SK-N-SH (cell line): ENCODE results near the gene WDR7.

Experiments
- CHD2 ChIP-seq: fragments of 150-350 bp; IDR thresholded peaks from 2 replicates; pipeline ENCODE4 v1.6.1; 2018; ENCODE audit warnings: low read length; ENCODE audit not compliant: partially characterized antibody
- CTCF ChIP-seq: fragments of 200-600 bp; sonication (generic); IDR thresholded peaks from 2 replicates; pipeline ENCODE4 v1.6.1; 2017; ENCODE audit warnings: antibody characterized with exemption, mild to moderate bottlenecking, moderate library complexity
- EP300 ChIP-seq, 2 experiments: IDR thresholded peaks; 2 replicates each; pipeline versions ENCODE4 v1.4.0 to v1.6.1; 2012; ENCODE audit warnings: borderline replicate concordance in 1 of 2, low read depth in 1 of 2, low read length in 1 of 2
- FOSL2 ChIP-seq: IDR thresholded peaks from 2 replicates; pipeline ENCODE4 v1.4.0; 2012; ENCODE audit warnings: low read depth, mild to moderate bottlenecking, moderate library complexity, borderline replicate concordance
- GABPA ChIP-seq: IDR thresholded peaks from 2 replicates; pipeline ENCODE4 v1.4.0; 2012; ENCODE audit warnings: low read depth, mild to moderate bottlenecking
- JUND ChIP-seq: IDR thresholded peaks from 2 replicates; pipeline ENCODE4 v1.4.0; 2012
- RAD21 ChIP-seq: IDR thresholded peaks from 2 replicates; pipeline ENCODE4 v1.6.1; 2012; ENCODE audit warnings: mild to moderate bottlenecking, low read length
- SMC3 ChIP-seq: IDR thresholded peaks from 2 replicates; pipeline ENCODE4 v1.6.1; 2012; ENCODE audit warnings: low read depth, low read length, improper control_type of control experiment
- TCF12 ChIP-seq: IDR thresholded peaks from 2 replicates; pipeline ENCODE4 v1.4.0; 2012
- TF ChIP-seq, protein P1 (sequence below): IDR thresholded peaks from 2 replicates; pipeline ENCODE4 v1.6.1; 2012; ENCODE audit warnings: mild to moderate bottlenecking, low read depth, low read length, moderate library complexity

DNA sequence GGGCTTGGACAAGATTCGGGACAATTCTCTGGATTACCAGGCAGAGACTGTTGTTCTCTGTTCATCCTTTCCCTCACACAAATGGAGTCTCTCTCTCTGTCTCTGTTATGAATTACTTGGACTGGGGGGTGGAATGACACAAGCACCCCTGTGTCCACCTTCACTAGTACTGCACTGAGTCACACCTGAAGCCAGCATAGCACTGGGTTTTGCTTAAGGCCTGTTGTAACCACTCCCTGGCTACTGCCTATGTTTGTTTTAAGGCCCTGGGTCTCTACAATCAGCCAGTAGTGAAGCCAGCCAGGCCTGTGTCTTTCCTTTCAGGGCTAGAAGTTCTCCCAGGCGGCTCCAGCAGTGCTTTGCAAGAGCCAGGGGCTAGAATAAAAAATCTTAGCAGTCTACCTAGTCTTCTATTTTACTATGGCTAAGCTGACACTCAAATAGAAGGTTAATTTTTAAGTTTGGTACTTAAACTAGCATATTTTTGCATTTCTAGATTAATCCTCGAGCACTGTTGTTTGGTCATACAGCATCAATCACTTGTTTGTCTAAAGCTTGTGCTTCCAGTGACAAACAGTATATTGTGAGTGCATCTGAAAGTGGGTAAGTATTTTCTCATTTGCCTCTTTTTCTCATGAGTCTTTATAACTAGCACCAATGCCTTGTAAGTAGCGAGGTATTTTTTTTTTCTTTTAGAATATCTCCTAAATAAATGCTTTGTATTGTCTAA, 27.8 kb downstream of the WDR7 start:
- TF ChIP-seq CTCF (no peak), EP300 (IDR thresholded peaks at IDR 0.05; ENCODE audit: borderline replicate concordance in 1 of 2, low read depth in 1 of 2, low read length in 1 of 2) (no peak), RAD21 (no peak), CHD2 (no peak), SMC3 (no peak), GABPA (no peak), JUND (no peak), FOSL2 (no peak), TCF12 (no peak)
- TF ChIP-seq, protein P1, sequence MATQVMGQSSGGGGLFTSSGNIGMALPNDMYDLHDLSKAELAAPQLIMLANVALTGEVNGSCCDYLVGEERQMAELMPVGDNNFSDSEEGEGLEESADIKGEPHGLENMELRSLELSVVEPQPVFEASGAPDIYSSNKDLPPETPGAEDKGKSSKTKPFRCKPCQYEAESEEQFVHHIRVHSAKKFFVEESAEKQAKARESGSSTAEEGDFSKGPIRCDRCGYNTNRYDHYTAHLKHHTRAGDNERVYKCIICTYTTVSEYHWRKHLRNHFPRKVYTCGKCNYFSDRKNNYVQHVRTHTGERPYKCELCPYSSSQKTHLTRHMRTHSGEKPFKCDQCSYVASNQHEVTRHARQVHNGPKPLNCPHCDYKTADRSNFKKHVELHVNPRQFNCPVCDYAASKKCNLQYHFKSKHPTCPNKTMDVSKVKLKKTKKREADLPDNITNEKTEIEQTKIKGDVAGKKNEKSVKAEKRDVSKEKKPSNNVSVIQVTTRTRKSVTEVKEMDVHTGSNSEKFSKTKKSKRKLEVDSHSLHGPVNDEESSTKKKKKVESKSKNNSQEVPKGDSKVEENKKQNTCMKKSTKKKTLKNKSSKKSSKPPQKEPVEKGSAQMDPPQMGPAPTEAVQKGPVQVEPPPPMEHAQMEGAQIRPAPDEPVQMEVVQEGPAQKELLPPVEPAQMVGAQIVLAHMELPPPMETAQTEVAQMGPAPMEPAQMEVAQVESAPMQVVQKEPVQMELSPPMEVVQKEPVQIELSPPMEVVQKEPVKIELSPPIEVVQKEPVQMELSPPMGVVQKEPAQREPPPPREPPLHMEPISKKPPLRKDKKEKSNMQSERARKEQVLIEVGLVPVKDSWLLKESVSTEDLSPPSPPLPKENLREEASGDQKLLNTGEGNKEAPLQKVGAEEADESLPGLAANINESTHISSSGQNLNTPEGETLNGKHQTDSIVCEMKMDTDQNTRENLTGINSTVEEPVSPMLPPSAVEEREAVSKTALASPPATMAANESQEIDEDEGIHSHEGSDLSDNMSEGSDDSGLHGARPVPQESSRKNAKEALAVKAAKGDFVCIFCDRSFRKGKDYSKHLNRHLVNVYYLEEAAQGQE, result no peak
